ENCODE measurements around the gene COL12A1. TPM values are rescaled to one million over a fixed set of nuclear protein-coding genes. Genes with fewer than 3 reads are reported as not detected.

COL12A1 gene
- total and polyA plus RNA-seq, 9 donors = 134 to 277 (median 168) TPM

- H3K27ac ChIP-seq = no peak overlapping the region
- no peaks in the 10 kb centered on the region for H3K36me3 ChIP-seq
- intact Hi-C loops (cut with DNase I) = no loop called here
- H3K9me3 ChIP-seq = no peaks in the 10 kb centered on the region
- H3K4me3 ChIP-seq = no peak overlapping the region
- DNase-seq = no peak
- H3K27me3 ChIP-seq = no peaks in the 10 kb centered on the region
- no peak for TF ChIP-seq EP300 (IDR thresholded peaks at IDR 0.05)
- no peak for TF ChIP-seq CTCF (IDR thresholded peaks at IDR 0.05)
- no peak for TF ChIP-seq POLR2A (IDR thresholded peaks at IDR 0.05)
- H3K4me1 ChIP-seq (ENCODE audit: insufficient read depth) = peaks cover 1% of the 10 kb centered on the region
- WGBS, 3 donors = 92 to 95% (median 93%) methylated on average over 8 of the region's 8 CpGs
Observed at GRCh38 chr6:75156186-75156878, 49.5 kb downstream of the COL12A1 start.

DNA sequence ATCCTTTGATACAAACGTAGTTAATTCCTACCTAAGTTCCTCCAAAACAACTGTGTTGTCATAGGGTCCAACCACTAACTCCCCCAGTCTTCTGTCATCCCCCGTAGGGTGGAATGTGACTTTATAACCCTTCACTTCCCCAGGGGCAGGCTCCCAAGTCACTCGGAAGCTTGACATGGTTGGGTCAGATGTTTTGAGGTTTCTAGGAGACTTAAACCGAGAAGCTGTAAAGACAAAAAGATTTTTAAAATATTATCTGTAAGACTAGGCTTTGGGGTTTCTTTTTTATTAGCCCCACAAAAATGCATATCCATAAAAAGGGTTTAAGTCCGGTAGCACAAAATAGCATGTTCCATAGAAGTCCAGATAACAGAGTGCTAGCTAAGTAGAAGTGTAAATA, 50.2 kb downstream of the COL12A1 start:
- no peaks in the 10 kb centered on the region for H3K36me3 ChIP-seq
- no peaks in the 10 kb centered on the region for H3K9me3 ChIP-seq
- H3K4me3 ChIP-seq = no peak overlapping the region
- WGBS, 3 donors = 56 to 65% (median 61%) methylated on average over 5 of the region's 5 CpGs
- H3K27ac ChIP-seq = no peak overlapping the region
- intact Hi-C loops (cut with DNase I) = no loop called here
- peaks cover 1% of the 10 kb centered on the region for H3K4me1 ChIP-seq (ENCODE audit: insufficient read depth)
- no peak for DNase-seq
- H3K27me3 ChIP-seq = no peaks in the 10 kb centered on the region
- TF ChIP-seq POLR2A (IDR thresholded peaks at IDR 0.05) (no peak), EP300 (IDR thresholded peaks at IDR 0.05) (no peak), CTCF (IDR thresholded peaks at IDR 0.05) (no peak)

DNA sequence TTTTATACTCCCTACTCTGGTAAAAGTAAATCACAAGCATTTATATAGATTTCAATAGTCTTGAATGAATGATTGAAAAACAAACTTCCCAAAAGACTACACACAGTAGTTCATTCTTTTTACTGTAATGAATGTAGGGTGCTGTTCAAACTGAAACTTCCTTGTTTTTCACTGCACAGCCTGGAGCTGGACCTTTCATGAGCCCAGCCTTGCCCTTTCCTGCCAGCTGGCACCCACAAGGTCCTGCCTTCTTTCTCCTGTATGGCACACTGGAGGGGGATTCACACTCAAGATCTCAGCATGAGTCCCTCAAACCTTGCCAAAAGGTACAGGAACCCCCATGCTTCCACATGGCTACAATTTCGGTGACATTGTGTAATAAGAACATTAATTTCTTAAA, 50.9 kb downstream of the COL12A1 start:
- intact Hi-C loops (cut with DNase I) = no loop called here
- Histone ChIP-seq H3K4me3 (no peak overlapping the region), H3K36me3 (no peaks in the 10 kb centered on the region), H3K27me3 (no peaks in the 10 kb centered on the region), H3K27ac (no peak overlapping the region), H3K9me3 (no peaks in the 10 kb centered on the region), H3K4me1 (ENCODE audit: insufficient read depth) (peaks cover 1% of the 10 kb centered on the region)
- TF ChIP-seq EP300 (IDR thresholded peaks at IDR 0.05) = no peak
- TF ChIP-seq POLR2A (IDR thresholded peaks at IDR 0.05) = no peak
- TF ChIP-seq CTCF (IDR thresholded peaks at IDR 0.05) = no peak
- WGBS, 3 donors = 83 to 91% (median 86%) methylated on average over 1 of the region's 1 CpG
- DNase-seq = no peak

- H3K27ac ChIP-seq = no peak overlapping the region
Observed at GRCh38 chr6:75150685-75151412, 55.0 kb downstream of the COL12A1 start.

More at GRCh38 chr6:75150685-75151412, 55.0 kb downstream of the COL12A1 start:
- no peaks in the 10 kb centered on the region for H3K27me3 ChIP-seq
- 63 to 72% (median 67%) methylated on average over 6 of the region's 6 CpGs for WGBS, 3 donors
- no peaks in the 10 kb centered on the region for H3K9me3 ChIP-seq
- intact Hi-C loops (cut with DNase I) = no loop called here
- TF ChIP-seq EP300 (IDR thresholded peaks at IDR 0.05) (no peak), POLR2A (IDR thresholded peaks at IDR 0.05) (no peak), CTCF (IDR thresholded peaks at IDR 0.05) (no peak)
- H3K4me3 ChIP-seq = no peak overlapping the region
- H3K36me3 ChIP-seq = no peaks in the 10 kb centered on the region
- H3K4me1 ChIP-seq (ENCODE audit: insufficient read depth) = peaks cover 5% of the 10 kb centered on the region
- no peak for DNase-seq
